GM12892 (cell line): ENCODE measurements around the gene PTPRR.

Source experiments
- POLR2A ChIP-seq: IDR thresholded peaks from 2 replicates; pipeline ENCODE4 v1.6.1; 2011; ENCODE audit warnings: low read depth, low read length, control low read depth
- POLR2AphosphoS5 ChIP-seq: IDR thresholded peaks from 2 replicates; pipeline ENCODE4 v1.6.1; 2011; ENCODE audit warnings: low read depth, low read length, control low read depth
- TAF1 ChIP-seq: IDR thresholded peaks from 2 replicates; pipeline ENCODE4 v1.6.1; 2011; ENCODE audit warnings: low read depth, mild to moderate bottlenecking, control low read depth, low read length, borderline replicate concordance

GRCh38 chr12:70880744-70881143 lies 39.8 kb downstream of the PTPRR start:
- TF ChIP-seq POLR2A (no peak), POLR2AphosphoS5 (no peak), TAF1 (no peak)
